Measurements from ENCODE around the gene BRIP1. TPM values are rescaled to one million over a fixed set of nuclear protein-coding genes. Genes with fewer than 3 reads are reported as not detected.

Gene BRIP1
- total RNA-seq, 1 experiment from 2014 or later = 20.2 TPM

DNA sequence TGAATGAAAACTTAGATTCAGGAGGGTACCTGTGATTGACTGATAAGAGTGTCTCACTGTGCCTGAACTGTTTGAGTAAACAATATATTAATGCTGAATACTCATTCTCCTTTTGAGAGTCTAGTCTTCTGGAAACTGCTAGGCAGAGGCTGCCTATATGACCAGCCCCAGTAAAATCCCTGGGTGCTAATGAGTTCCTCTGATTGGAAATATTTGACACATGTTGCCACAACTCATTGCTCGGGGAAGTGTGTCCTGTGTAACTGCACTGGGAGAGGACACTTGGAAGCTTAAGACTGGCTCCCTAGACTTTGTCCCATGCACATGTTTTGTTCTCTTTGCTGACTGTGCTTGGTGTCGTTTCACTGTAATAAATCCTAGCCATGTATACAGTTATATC is 163.6 kb downstream of the BRIP1 start:
- Histone ChIP-seq H3K56ac (ENCODE audit: insufficient read length, low read depth, low read length) (no peak overlapping the region), H4K5ac (ENCODE audit: insufficient read length, low read depth, low read length) (no peak overlapping the region), H4K20me1 (ENCODE audit: control insufficient read depth, insufficient read depth, insufficient read length) (no peaks in the 10 kb centered on the region), H2BK15ac (ENCODE audit: low read depth, low read length) (no peak overlapping the region), H3K27ac (ENCODE audit: insufficient read length, low read depth, low read length) (no peak overlapping the region), H2BK5ac (ENCODE audit: insufficient read length, low read length) (no peak overlapping the region), H3K27me3 (ENCODE audit: insufficient read depth, low read length) (no peaks in the 10 kb centered on the region), H2BK12ac (ENCODE audit: insufficient read length, low read depth, low read length) (no peak overlapping the region), H4K8ac (replicated peaks; ENCODE audit: insufficient read length, low read depth, low read length) (no peak overlapping the region), H3K9ac (ENCODE audit: extremely low read depth, insufficient read length, low read length) (no peak overlapping the region), H2BK20ac (ENCODE audit: low read depth, low read length, poor library complexity, severe bottlenecking) (no peak overlapping the region), H2BK120ac (ENCODE audit: low read depth, low read length, poor library complexity, severe bottlenecking) (no peak overlapping the region), H3K9me3 (ENCODE audit: control insufficient read depth, low read depth, low read length) (peaks cover 6% of the 10 kb centered on the region), H3K23ac (ENCODE audit: insufficient read length, low read depth, low read length) (no peak overlapping the region), H3K4me1 (ENCODE audit: insufficient read depth, low read length) (no peaks in the 10 kb centered on the region), H2AK5ac (ENCODE audit: insufficient read length, low read length) (no peak overlapping the region), H3T11ph (ENCODE audit: low read length) (no peak overlapping the region), H4K91ac (ENCODE audit: insufficient read length, low read depth, low read length) (no peak overlapping the region), H3K4me2 (ENCODE audit: insufficient read depth, insufficient read length, low read length) (no peak overlapping the region), H3K4ac (ENCODE audit: low read depth, low read length) (no peak overlapping the region), H3K79me2 (ENCODE audit: insufficient read depth, low read length) (no peaks in the 10 kb centered on the region), H3K18ac (ENCODE audit: insufficient read length, low read depth, low read length) (no peak overlapping the region), H2AFZ (ENCODE audit: low read length) (no peak overlapping the region), H3K14ac (ENCODE audit: insufficient read depth, low read length) (no peak overlapping the region), H3K23me2 (ENCODE audit: insufficient read length, low read depth, low read length, poor library complexity, severe bottlenecking) (no peaks in the 10 kb centered on the region), H3K79me1 (ENCODE audit: insufficient read depth, low read depth, low read length, poor library complexity, severe bottlenecking) (no peaks in the 10 kb centered on the region)
- peaks cover 44 to 81% (median 56%) of the 10 kb centered on the region in 3 experiments for H3K36me3 Mint-ChIP-seq (ENCODE audit: insufficient read depth in 1 of 3, low read depth in 3 of 3)
- no CpG with 5 or more reads among the region's 2 CpGs for WGBS (ENCODE audit: extremely low coverage, insufficient read length, low lambda C conversion rate)
- H3K27me3 Mint-ChIP-seq (ENCODE audit: low read depth) = no peaks in the 10 kb centered on the region
- no peak for DNase-seq
- H3K4me3 Mint-ChIP-seq = no peak overlapping the region
- TF ChIP-seq, protein P1, sequence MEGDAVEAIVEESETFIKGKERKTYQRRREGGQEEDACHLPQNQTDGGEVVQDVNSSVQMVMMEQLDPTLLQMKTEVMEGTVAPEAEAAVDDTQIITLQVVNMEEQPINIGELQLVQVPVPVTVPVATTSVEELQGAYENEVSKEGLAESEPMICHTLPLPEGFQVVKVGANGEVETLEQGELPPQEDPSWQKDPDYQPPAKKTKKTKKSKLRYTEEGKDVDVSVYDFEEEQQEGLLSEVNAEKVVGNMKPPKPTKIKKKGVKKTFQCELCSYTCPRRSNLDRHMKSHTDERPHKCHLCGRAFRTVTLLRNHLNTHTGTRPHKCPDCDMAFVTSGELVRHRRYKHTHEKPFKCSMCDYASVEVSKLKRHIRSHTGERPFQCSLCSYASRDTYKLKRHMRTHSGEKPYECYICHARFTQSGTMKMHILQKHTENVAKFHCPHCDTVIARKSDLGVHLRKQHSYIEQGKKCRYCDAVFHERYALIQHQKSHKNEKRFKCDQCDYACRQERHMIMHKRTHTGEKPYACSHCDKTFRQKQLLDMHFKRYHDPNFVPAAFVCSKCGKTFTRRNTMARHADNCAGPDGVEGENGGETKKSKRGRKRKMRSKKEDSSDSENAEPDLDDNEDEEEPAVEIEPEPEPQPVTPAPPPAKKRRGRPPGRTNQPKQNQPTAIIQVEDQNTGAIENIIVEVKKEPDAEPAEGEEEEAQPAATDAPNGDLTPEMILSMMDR (conservative IDR thresholded peaks at IDR 0.05) = no peak
- H3K4me1 Mint-ChIP-seq = no peaks in the 10 kb centered on the region
- H3K9me3 Mint-ChIP-seq = peaks cover 70 to 84% of the 10 kb centered on the region in 2 experiments
- H3K27ac Mint-ChIP-seq = no peak overlapping the region
